Mesothelial cell of epicardium (in vitro differentiated cells): Measurements from ENCODE around the gene FAM83C. TPM values are rescaled to one million over a fixed set of nuclear protein-coding genes. Genes with fewer than 3 reads are reported as not detected.

ENCODE experiments used
- DNase-seq, 2 experiments: peaks; one replicate each; pipeline ENCODE4 v3.0.0; 2021; ENCODE audit warnings: low spot score in 2 of 2; ENCODE audit not compliant: unreplicated experiment in 2 of 2
- H3K27ac Mint-ChIP-seq: 2 replicates; pipeline ENCODE4 v1.8.0; 2021; ENCODE audit warnings: mixed read lengths
- H3K27me3 Mint-ChIP-seq: 2 replicates; pipeline ENCODE4 v1.8.0; 2021; ENCODE audit warnings: low read depth, mixed read lengths
- H3K36me3 Mint-ChIP-seq: 2 replicates; pipeline ENCODE4 v1.8.0; 2021; ENCODE audit warnings: mixed read lengths
- H3K4me1 Mint-ChIP-seq: 2 replicates; pipeline ENCODE4 v1.8.0; 2021; ENCODE audit warnings: mixed read lengths
- H3K4me3 Mint-ChIP-seq: 2 replicates; pipeline ENCODE4 v1.8.0; 2021; ENCODE audit warnings: mild to moderate bottlenecking, moderate library complexity, mixed read lengths
- H3K9me3 Mint-ChIP-seq: 2 replicates; pipeline ENCODE4 v1.8.0; 2021; ENCODE audit warnings: mixed read lengths
- total RNA-seq: library from RNA; stranded (reverse); gene quantifications from 3 replicates; pipeline ENCODE4 v1.2.1, GENCODE V29; 2021
- TF ChIP-seq, protein P1 (sequence below): fragments of 200-600 bp; sonication (generic); IDR thresholded peaks from one replicate; pipeline ENCODE4 v1.5.0; 2021; ENCODE audit warnings: antibody characterized with exemption; ENCODE audit not compliant: unreplicated experiment

Gene FAM83C
- total RNA-seq, 1 donor from 2014 or later = not detected

DNA sequence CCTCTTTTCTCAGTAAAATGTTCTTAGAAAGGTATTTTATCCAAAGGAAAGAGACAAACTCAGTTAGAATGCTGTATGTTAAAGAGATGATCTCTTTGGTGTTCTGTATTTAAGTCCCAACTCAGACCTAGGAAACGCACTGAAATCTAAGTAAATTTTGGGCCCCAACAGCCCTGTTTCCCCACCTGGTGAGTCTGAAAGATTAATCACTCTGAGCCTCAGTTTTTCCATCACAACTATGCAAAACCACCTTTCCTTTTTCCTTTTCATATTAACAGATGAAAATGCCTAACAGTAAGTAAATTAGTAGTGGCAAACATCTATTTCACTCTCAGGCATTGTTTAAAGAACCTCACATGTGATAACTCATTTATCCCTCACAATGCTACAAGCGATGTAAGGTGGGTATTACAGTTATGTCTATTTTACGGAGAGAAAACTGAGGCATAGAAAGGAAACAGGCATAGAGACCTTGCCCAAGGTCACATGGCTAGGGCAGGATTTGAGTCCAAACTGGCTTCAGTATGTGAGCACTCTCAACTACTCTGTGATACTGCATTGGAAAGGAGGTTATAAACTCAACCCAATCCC lies 36.0 kb upstream of the FAM83C start:
- Mint-ChIP-seq H3K27ac (no peak overlapping the region), H3K9me3 (no peaks in the 10 kb centered on the region), H3K4me1 (peaks cover 7% of the 10 kb centered on the region), H3K27me3 (no peaks in the 10 kb centered on the region), H3K36me3 (no peaks in the 10 kb centered on the region), H3K4me3 (no peak overlapping the region)
- DNase-seq = no peak
- TF ChIP-seq, protein P1, sequence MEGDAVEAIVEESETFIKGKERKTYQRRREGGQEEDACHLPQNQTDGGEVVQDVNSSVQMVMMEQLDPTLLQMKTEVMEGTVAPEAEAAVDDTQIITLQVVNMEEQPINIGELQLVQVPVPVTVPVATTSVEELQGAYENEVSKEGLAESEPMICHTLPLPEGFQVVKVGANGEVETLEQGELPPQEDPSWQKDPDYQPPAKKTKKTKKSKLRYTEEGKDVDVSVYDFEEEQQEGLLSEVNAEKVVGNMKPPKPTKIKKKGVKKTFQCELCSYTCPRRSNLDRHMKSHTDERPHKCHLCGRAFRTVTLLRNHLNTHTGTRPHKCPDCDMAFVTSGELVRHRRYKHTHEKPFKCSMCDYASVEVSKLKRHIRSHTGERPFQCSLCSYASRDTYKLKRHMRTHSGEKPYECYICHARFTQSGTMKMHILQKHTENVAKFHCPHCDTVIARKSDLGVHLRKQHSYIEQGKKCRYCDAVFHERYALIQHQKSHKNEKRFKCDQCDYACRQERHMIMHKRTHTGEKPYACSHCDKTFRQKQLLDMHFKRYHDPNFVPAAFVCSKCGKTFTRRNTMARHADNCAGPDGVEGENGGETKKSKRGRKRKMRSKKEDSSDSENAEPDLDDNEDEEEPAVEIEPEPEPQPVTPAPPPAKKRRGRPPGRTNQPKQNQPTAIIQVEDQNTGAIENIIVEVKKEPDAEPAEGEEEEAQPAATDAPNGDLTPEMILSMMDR = no peak

DNA sequence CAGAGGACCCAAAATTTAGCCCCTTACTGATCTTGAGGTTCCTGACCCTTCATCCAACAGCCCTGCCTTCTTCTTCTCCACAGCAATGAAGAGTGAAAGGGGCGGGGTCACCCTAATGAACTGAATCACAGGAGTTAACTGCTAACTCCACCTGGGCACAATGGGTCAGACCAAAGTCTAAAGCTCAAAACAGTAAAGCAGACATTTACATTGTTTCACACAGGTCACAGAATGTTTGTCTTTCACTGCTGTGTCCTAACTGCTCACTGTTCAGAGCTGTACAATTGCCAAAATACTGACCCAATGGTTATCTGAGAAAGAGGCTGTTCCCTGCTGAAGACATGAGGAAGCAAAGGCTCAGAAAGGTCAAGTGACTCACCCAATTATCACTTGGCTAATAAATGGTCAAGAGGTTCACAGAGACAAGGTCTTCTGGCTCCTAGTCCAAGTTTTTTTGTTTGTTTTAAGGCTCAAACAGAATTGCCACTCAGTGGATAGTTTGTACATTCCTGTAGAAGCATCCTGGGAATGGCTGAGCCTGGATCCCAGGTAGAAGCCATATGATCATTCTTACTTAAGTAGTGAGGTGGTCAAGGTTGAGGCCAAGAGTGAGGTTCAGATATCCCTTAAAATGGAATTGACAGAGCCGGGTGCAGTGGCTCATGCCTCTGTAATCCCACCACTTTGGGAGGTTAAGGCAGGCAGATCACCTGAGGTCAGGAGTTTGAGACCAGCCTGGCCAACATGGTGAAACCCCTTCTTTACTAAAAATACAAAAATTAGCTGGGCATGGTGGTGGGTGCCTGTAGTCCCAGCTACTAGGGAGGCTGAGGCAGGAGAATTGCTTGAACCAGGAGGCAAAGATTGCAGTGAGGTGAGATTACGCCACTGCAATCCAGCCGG lies 35.1 kb upstream of the FAM83C start:
- DNase-seq = no peak
- Mint-ChIP-seq H3K27ac (no peak overlapping the region), H3K4me3 (no peak overlapping the region), H3K4me1 (peaks cover 7% of the 10 kb centered on the region), H3K27me3 (no peaks in the 10 kb centered on the region), H3K36me3 (no peaks in the 10 kb centered on the region), H3K9me3 (no peaks in the 10 kb centered on the region)
- TF ChIP-seq, protein P1 = no peak

GRCh38 chr20:35326740-35327073 lies 34.5 kb upstream of the FAM83C start:
- no peaks in the 10 kb centered on the region for H3K27me3 Mint-ChIP-seq
- H3K36me3 Mint-ChIP-seq = no peaks in the 10 kb centered on the region
- TF ChIP-seq, protein P1 = no peak
- H3K27ac Mint-ChIP-seq = no peak overlapping the region
- no peaks in the 10 kb centered on the region for H3K9me3 Mint-ChIP-seq
- H3K4me3 Mint-ChIP-seq = no peak overlapping the region
- DNase-seq = no peak
- peaks cover 7% of the 10 kb centered on the region for H3K4me1 Mint-ChIP-seq

- no peak for DNase-seq
- Mint-ChIP-seq H3K9me3 (no peaks in the 10 kb centered on the region), H3K27me3 (no peaks in the 10 kb centered on the region), H3K27ac (peak overlapping the region; percentile 63), H3K4me1 (peaks cover 7% of the 10 kb centered on the region), H3K36me3 (no peaks in the 10 kb centered on the region), H3K4me3 (no peak overlapping the region)
- TF ChIP-seq, protein P1 = no peak
Measured at GRCh38 chr20:35326021-35326739, 34.0 kb upstream of the FAM83C start.

DNA sequence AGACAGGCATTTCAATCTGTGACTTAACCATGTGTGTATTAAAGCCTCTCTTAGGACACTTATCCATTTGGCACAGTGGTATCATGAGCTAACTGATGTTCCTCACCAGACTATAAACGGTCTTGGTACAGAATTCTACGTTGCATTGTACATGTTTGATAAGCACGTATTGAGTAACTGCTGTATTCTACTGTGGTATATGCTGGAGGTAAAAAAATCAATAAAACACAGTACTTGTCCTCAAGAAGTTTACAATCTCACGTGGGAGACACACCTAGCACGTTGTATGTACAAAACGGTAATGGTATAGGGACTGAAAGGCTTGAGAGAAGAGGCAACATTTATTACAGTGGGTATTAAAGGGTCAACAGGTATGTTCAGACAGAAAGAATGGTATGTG lies 33.2 kb upstream of the FAM83C start:
- H3K36me3 Mint-ChIP-seq = peaks cover 2% of the 10 kb centered on the region
- H3K9me3 Mint-ChIP-seq = no peaks in the 10 kb centered on the region
- H3K4me3 Mint-ChIP-seq = no peak overlapping the region
- no peak for DNase-seq
- H3K27me3 Mint-ChIP-seq = no peaks in the 10 kb centered on the region
- peaks cover 14% of the 10 kb centered on the region for H3K4me1 Mint-ChIP-seq
- no peak overlapping the region for H3K27ac Mint-ChIP-seq
- TF ChIP-seq, protein P1 = no peak
